IMR-90 (cell line): ENCODE measurements around the gene PTPRN2. TPM values are rescaled to one million over a fixed set of nuclear protein-coding genes. Genes with fewer than 3 reads are reported as not detected.

ENCODE experiments used
- ATAC-seq: fragments of 200-7000 bp; cut with Tn5 transposase; 2 replicates; pipeline ENCODE4 v1.9.1; 2020; ENCODE audit warnings: low read depth, mild to moderate bottlenecking, moderate library complexity
- BruUV-seq: library from RNA; stranded (reverse); fragments of 400-500 nt; replicated peaks from 2 replicates; lab custom pipeline; 2021; lab: Mats Ljungman, UMichigan
- CTCF ChIA-PET: fragments of 300-600 bp; formaldehyde crosslinking; extraction: SDS; loops from one replicate; lab custom pipeline; 2021; ENCODE audit warnings: antibody characterized with exemption; lab: Yijun Ruan, JAX
- POLR2A ChIA-PET: fragments of 300-600 bp; sonication (Branson Sonifier 250); formaldehyde crosslinking; loops from one replicate; lab custom pipeline; 2022; ENCODE audit warnings: antibody characterized with exemption; ENCODE audit not compliant: unreplicated experiment; lab: Charles Lee
- DNase-seq: peaks from one replicate; pipeline ENCODE4 v3.0.0; 2013
- H2AFZ ChIP-seq: replicated peaks from 2 replicates; pipeline ENCODE3; 2013; ENCODE audit warnings: low read length, mild to moderate bottlenecking; ENCODE audit not compliant: poor library complexity
- H2AK5ac ChIP-seq: 2 replicates; pipeline ENCODE4 v1.6.1; 2013; ENCODE audit warnings: low read depth, low read length, inconsistent platforms
- H2AK9ac ChIP-seq: replicated peaks from 2 replicates; pipeline ENCODE3; 2013; ENCODE audit warnings: mild to moderate bottlenecking, low read depth, low read length, moderate library complexity; ENCODE audit not compliant: poor library complexity
- H2BK120ac ChIP-seq: 2 replicates; pipeline ENCODE4 v1.6.1; 2013; ENCODE audit warnings: low read depth, low read length, inconsistent platforms
- H2BK15ac ChIP-seq: 3 replicates; pipeline ENCODE4 v1.6.1; 2013; ENCODE audit warnings: low read depth, low read length, inconsistent platforms
- H2BK20ac ChIP-seq: 2 replicates; pipeline ENCODE4 v1.6.1; 2013; ENCODE audit warnings: low read depth, mild to moderate bottlenecking, inconsistent platforms, low read length, moderate library complexity
- H2BK5ac ChIP-seq: 2 replicates; pipeline ENCODE4 v1.6.1; 2013; ENCODE audit warnings: mild to moderate bottlenecking, low read depth, low read length, inconsistent platforms; ENCODE audit not compliant: poor library complexity, severe bottlenecking
- H3K14ac ChIP-seq: replicated peaks from 2 replicates; pipeline ENCODE4 v1.6.1; 2013; ENCODE audit warnings: low read depth, low read length, inconsistent platforms
- H3K18ac ChIP-seq: 2 replicates; pipeline ENCODE4 v1.6.1; 2013; ENCODE audit warnings: low read depth, low read length, control low read depth
- H3K23ac ChIP-seq: 2 replicates; pipeline ENCODE4 v1.6.1; 2013; ENCODE audit warnings: low read depth, low read length, inconsistent platforms
- H3K27ac ChIP-seq: 2 replicates; pipeline ENCODE4 v1.5.1; 2013; ENCODE audit warnings: mild to moderate bottlenecking, control low read depth, low read length; ENCODE audit not compliant: insufficient read depth
- H3K27me3 ChIP-seq: 2 replicates; pipeline ENCODE4 v1.6.1; 2013; ENCODE audit warnings: low read length; ENCODE audit not compliant: control insufficient read depth, insufficient read depth
- H3K36me3 ChIP-seq: 2 replicates; pipeline ENCODE4 v1.6.1; 2013; ENCODE audit warnings: low read length, mixed read lengths; ENCODE audit not compliant: control insufficient read depth, insufficient read depth
- H3K4ac ChIP-seq: 2 replicates; pipeline ENCODE4 v1.6.1; 2013; ENCODE audit warnings: low read depth, low read length, inconsistent platforms
- H3K4me1 ChIP-seq: 2 replicates; pipeline ENCODE4 v1.6.1; 2013; ENCODE audit warnings: low read length, mixed read lengths; ENCODE audit not compliant: control insufficient read depth, insufficient read depth
- H3K4me2 ChIP-seq: 2 replicates; pipeline ENCODE4 v1.6.1; 2013; ENCODE audit warnings: low read depth, mild to moderate bottlenecking, control low read depth, low read length, moderate library complexity
- H3K4me3 ChIP-seq: 2 replicates; pipeline ENCODE4 v1.5.1; 2013; ENCODE audit warnings: low read depth, mild to moderate bottlenecking, control low read depth, low read length, moderate library complexity; ENCODE audit not compliant: insufficient read depth
- H3K56ac ChIP-seq: 2 replicates; pipeline ENCODE4 v1.6.1; 2013; ENCODE audit warnings: low read length, inconsistent platforms; ENCODE audit not compliant: insufficient read depth; ENCODE audit errors: extremely low read depth
- H3K79me1 ChIP-seq, 2 experiments: 2 replicates each; pipeline ENCODE4 v1.6.1; 2013; ENCODE audit warnings: low read length in 2 of 2, inconsistent platforms in 1 of 2, low read depth in 1 of 2
- H3K9ac ChIP-seq: 2 replicates; pipeline ENCODE4 v1.6.1; 2013; ENCODE audit warnings: low read depth, low read length, control low read depth
- H3K9me1 ChIP-seq: 2 replicates; pipeline ENCODE4 v1.6.1; 2013; ENCODE audit warnings: low read length, inconsistent platforms; ENCODE audit not compliant: insufficient read depth
- H3K9me3 ChIP-seq: 2 replicates; pipeline ENCODE4 v1.6.1; 2013; ENCODE audit warnings: low read length; ENCODE audit not compliant: control insufficient read depth, insufficient read depth
- H4K20me1 ChIP-seq: 2 replicates; pipeline ENCODE4 v1.6.1; 2013; ENCODE audit warnings: low read length, inconsistent platforms; ENCODE audit not compliant: insufficient read depth
- H4K5ac ChIP-seq: 2 replicates; pipeline ENCODE4 v1.6.1; 2013; ENCODE audit warnings: mild to moderate bottlenecking, low read depth, low read length, control low read depth
- H4K8ac ChIP-seq, 2 experiments: 2 replicates each; pipeline ENCODE4 v1.6.1; 2013; ENCODE audit warnings: low read depth in 2 of 2, low read length in 2 of 2, control low read depth in 1 of 2, inconsistent platforms in 1 of 2
- H4K91ac ChIP-seq: 2 replicates; pipeline ENCODE4 v1.6.1; 2013; ENCODE audit warnings: low read depth, low read length, inconsistent platforms; ENCODE audit not compliant: insufficient read depth
- BHLHE40 ChIP-seq: fragments of 150-350 bp; IDR thresholded peaks from 2 replicates; pipeline ENCODE4 v1.6.1; 2016; ENCODE audit warnings: mild to moderate bottlenecking, low read depth, low read length
- CHD1 ChIP-seq: IDR thresholded peaks from 2 replicates; pipeline ENCODE4 v1.6.1; 2012; ENCODE audit warnings: low read depth, low read length, improper control_type of control experiment
- FOS ChIP-seq: fragments of 150-350 bp; IDR thresholded peaks from 2 replicates; pipeline ENCODE4 v1.6.1; 2016; ENCODE audit warnings: low read depth, low read length
- MAFK ChIP-seq: IDR thresholded peaks from 2 replicates; pipeline ENCODE4 v1.6.1; 2012; ENCODE audit warnings: low read depth, low read length, improper control_type of control experiment
- MAZ ChIP-seq: IDR thresholded peaks from 2 replicates; pipeline ENCODE4 v1.6.1; 2012; ENCODE audit warnings: low read depth, mild to moderate bottlenecking, low read length, improper control_type of control experiment, moderate library complexity, borderline replicate concordance
- MXI1 ChIP-seq: IDR thresholded peaks from 2 replicates; pipeline ENCODE4 v1.6.1; 2012; ENCODE audit warnings: low read depth, mild to moderate bottlenecking, low read length, moderate library complexity, borderline replicate concordance
- NFE2L2 ChIP-seq: fragments of 150-350 bp; IDR thresholded peaks from 2 replicates; pipeline ENCODE4 v1.6.1; 2016; ENCODE audit warnings: low read depth, mild to moderate bottlenecking, low read length
- POLR2A ChIP-seq: IDR thresholded peaks from 2 replicates; pipeline ENCODE4 v1.6.1; 2012; ENCODE audit warnings: mild to moderate bottlenecking, low read depth, low read length
- RAD21 ChIP-seq: IDR thresholded peaks from 2 replicates; pipeline ENCODE4 v1.6.1; 2012; ENCODE audit warnings: low read length, improper control_type of control experiment
- RCOR1 ChIP-seq: IDR thresholded peaks from 2 replicates; pipeline ENCODE4 v1.6.1; 2012; ENCODE audit warnings: mild to moderate bottlenecking, low read length, improper control_type of control experiment; ENCODE audit not compliant: insufficient replicate concordance
- RFX5 ChIP-seq: IDR thresholded peaks from 2 replicates; pipeline ENCODE4 v1.8.0; 2012; ENCODE audit warnings: low read depth, mild to moderate bottlenecking, low read length, moderate library complexity
- SMC3 ChIP-seq: fragments of 150-350 bp; IDR thresholded peaks from 2 replicates; pipeline ENCODE4 v1.6.1; 2016; ENCODE audit warnings: low read depth, mild to moderate bottlenecking, antibody characterized with exemption, low read length, moderate library complexity
- USF2 ChIP-seq: fragments of 150-350 bp; IDR thresholded peaks from 2 replicates; pipeline ENCODE4 v1.6.1; 2017; ENCODE audit warnings: mild to moderate bottlenecking, antibody characterized with exemption, low read length, low read depth
- dilution Hi-C: fragments of 300-500 bp; cut with HindIII; formaldehyde crosslinking; loops from one replicate; pipeline ENCODE4 v1.14.3; 2018; ENCODE audit warnings: low sequenced_read_pairs; ENCODE audit not compliant: unreplicated experiment
- in situ Hi-C: fragments of 300-500 bp; cut with MboI; formaldehyde crosslinking; loops from 3 replicates; pipeline ENCODE4 v1.14.3; 2019; ENCODE audit warnings: low sequenced_read_pairs, inconsistent platforms, mixed read lengths
- intact Hi-C: fragments of 100-400 bp; cut with micrococcal nuclease; formaldehyde crosslinking; loops from 2 replicates; pipeline ENCODE4 v1.10.0; 2022
- polyA plus RNA-seq, 3 experiments: library from polyadenylated mRNA; depleted of rRNA; stranded (reverse); fragments of >200 nt; gene quantifications; 2 replicates each; pipeline ENCODE4 v1.2.3, GENCODE V29; 2012; ENCODE audit warnings: low replicate concordance in 1 of 3
- total RNA-seq: library from RNA; depleted of rRNA; stranded (reverse); fragments of >200 nt; gene quantifications from 2 replicates; pipeline ENCODE4 v1.2.3, GENCODE V29; 2012

PTPRN2 gene
- total and polyA plus RNA-seq, 2 of the 4 experiments (the other 2 are of a cell fraction) = 0.03 TPM; not detected in 1

- H3K4me3 ChIP-seq = no peak overlapping the region
- no peak overlapping the region for H4K5ac ChIP-seq
- no peak overlapping the region for H2AK9ac ChIP-seq
- H3K27me3 ChIP-seq = no peaks in the 10 kb centered on the region
- no peak overlapping the region for H2BK5ac ChIP-seq
- no peak overlapping the region for H2BK20ac ChIP-seq
- H3K4me2 ChIP-seq = no peak overlapping the region
- ChIA-PET CTCF (interaction anchor here (0.6 kb wide), 1 partner anchor 509 kb away, joined by 4 read pairs; no protein-coding TSS in a partner anchor), POLR2A (no interaction called here)
- H2BK15ac ChIP-seq = no peak overlapping the region
- H3K23ac ChIP-seq = no peak overlapping the region
- H4K20me1 ChIP-seq = no peaks in the 10 kb centered on the region
- no peak overlapping the region for H2BK120ac ChIP-seq
- in situ Hi-C loops (no loop called here), intact Hi-C loops (no loop called here), dilution Hi-C loops (no loop called here)
- H3K4me1 ChIP-seq = no peaks in the 10 kb centered on the region
- no peak overlapping the region for H3K27ac ChIP-seq
- DNase-seq = no peak
- H3K18ac ChIP-seq = no peak overlapping the region
- H3K56ac ChIP-seq = no peak overlapping the region
- no peak for TF ChIP-seq RAD21
- no peak for TF ChIP-seq BHLHE40
- no peak for TF ChIP-seq MAZ
- no peak for TF ChIP-seq SMC3
- TF ChIP-seq FOS = no peak
- no peak for TF ChIP-seq CHD1
- no peak for TF ChIP-seq RCOR1
- no peak for TF ChIP-seq RFX5
- TF ChIP-seq USF2 = no peak
- TF ChIP-seq NFE2L2 = no peak
- TF ChIP-seq POLR2A = no peak
- TF ChIP-seq MAFK = no peak
- TF ChIP-seq MXI1 = no peak
- no peak overlapping the region for H3K9ac ChIP-seq
- H4K8ac ChIP-seq = no peak overlapping the region
- no peak overlapping the region for H2AFZ ChIP-seq
- no TSS peak for BruUV-seq
- no peaks in the 10 kb centered on the region for H3K79me1 ChIP-seq
- no peak overlapping the region for H3K14ac ChIP-seq
- no peaks in the 10 kb centered on the region for H3K9me1 ChIP-seq
- H3K4ac ChIP-seq = no peak overlapping the region
- H3K36me3 ChIP-seq = no peaks in the 10 kb centered on the region
- ATAC-seq = no peak
- H2AK5ac ChIP-seq = no peak overlapping the region
- no peak overlapping the region for H4K91ac ChIP-seq
- peaks cover 5% of the 10 kb centered on the region; the same call in 1 of the 2 replicates for H3K9me3 ChIP-seq
These were observed 371.4 kb downstream of the PTPRN2 start for GRCh38 chr7:158216198-158216597.
